Stimulated activated CD4-positive, alpha-beta T cell treated with anti-CD3 and anti-CD28 coated beads, Interleukin-2, amount 100 ng/mL, for 48 hours (primary cell): ENCODE results near the gene LPIN3.
A peak's percentile ranks its signal among the peaks of the same experiment; 100 is the strongest.
"Not testable (repeated sequence)": the region's sequence is repeated elsewhere in the genome, so short reads cannot be mapped to it uniquely, and the experiment has no call there.

Source experiments
- DNase-seq, 2 donors: peaks; one replicate each; pipeline ENCODE4 v3.0.0-alpha.2; 2020

Gene LPIN3, protein sequence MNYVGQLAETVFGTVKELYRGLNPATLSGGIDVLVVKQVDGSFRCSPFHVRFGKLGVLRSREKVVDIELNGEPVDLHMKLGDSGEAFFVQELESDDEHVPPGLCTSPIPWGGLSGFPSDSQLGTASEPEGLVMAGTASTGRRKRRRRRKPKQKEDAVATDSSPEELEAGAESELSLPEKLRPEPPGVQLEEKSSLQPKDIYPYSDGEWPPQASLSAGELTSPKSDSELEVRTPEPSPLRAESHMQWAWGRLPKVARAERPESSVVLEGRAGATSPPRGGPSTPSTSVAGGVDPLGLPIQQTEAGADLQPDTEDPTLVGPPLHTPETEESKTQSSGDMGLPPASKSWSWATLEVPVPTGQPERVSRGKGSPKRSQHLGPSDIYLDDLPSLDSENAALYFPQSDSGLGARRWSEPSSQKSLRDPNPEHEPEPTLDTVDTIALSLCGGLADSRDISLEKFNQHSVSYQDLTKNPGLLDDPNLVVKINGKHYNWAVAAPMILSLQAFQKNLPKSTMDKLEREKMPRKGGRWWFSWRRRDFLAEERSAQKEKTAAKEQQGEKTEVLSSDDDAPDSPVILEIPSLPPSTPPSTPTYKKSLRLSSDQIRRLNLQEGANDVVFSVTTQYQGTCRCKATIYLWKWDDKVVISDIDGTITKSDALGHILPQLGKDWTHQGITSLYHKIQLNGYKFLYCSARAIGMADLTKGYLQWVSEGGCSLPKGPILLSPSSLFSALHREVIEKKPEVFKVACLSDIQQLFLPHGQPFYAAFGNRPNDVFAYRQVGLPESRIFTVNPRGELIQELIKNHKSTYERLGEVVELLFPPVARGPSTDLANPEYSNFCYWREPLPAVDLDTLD

DNA sequence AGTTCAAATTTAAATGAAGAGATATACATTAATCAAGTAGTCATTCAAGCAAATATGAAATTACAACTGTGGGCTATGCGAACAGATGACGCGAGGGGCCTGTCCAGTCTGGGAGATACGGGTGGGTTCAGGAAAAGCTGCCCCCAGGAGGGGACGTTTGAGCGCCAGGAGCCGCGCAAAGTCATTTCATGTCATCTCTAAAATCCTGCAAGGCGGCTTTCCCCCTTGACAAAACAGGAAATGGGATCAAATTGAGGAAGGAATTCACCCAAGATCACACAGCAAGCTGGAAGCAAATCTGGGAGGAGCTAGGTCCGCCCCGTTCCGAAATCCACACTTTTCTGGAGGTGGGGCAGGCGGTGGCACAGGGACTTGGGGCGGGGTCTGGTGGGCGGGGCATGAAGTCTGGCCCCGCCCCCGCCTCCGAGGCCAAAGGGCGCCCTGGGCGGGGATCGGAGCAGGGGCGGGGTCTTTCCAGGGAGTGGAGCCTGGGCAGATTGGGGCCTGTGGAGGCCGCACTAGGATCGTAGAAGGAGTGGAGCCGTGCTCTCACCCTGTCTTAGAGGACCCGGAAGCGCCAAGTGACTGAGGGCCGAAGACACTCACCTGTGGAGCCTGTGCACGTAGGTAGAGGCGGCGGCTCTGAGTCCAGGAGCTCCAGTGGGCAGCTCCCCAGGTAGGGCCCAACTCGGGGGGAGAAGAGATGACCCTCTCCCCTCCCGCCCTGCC is at the start of gene LPIN3:
TSS of gene LPIN3 (plus strand) at position 495 of the 729 bp plus-strand sequence. CDS start 4,983 bp downstream, outside the sequence.
- peak; percentile 53 to 71 for DNase-seq

DNA sequence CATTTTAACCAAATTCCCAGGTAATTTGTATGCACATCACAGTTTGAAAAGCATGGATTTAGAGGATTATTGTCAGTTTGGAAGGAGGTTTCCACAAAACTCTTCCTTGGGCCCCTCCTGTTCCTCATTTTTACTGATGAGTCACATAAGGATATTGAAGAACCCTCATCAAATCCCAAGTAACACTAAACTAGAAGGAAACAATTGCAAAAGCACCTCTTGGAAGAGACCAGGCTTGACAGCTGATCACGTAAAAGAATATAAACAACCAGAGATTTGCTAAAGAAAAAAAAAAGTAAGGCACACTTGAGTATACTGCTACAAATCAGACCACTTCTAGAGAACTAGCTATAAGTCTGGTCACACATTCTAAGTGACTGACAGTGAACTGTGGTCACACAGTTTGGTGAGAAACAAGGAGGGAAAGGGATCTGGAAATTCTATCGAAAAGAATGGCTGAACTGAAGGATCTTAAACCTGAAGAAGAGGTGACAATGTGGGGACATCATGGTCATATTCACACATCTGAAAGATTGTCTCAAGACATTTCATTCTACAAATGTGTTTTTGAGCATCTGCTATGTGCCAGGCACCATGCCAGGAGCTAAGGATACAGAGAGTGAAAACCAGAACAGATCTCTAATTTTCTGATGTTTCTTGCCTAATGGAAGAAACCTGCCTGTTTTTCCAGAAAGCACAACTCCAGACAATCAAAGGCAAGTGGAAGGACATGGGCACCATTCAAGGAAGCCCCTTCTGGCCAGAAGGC is 47.2 kb upstream of the LPIN3 start:
- DNase-seq = no peak

DNA sequence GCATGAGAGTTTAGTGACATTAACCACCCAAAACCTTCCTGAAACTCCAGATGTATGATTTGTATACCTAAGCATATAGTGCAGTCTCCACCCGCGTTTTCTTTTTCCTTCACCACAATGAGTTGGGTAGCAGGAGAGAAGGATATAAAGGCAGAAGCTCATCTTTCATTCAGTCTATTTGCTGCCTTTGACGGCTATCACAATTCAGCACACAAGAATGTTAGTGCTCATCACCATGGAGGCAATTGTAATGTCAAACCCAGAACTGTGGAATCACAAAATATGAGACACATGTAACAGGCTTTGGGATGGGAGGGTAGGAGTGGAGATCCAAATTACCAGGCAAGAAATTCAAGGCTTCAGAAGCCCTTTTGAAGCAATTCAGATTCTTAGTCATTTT is 40.7 kb upstream of the LPIN3 start:
- no peak for DNase-seq

DNA sequence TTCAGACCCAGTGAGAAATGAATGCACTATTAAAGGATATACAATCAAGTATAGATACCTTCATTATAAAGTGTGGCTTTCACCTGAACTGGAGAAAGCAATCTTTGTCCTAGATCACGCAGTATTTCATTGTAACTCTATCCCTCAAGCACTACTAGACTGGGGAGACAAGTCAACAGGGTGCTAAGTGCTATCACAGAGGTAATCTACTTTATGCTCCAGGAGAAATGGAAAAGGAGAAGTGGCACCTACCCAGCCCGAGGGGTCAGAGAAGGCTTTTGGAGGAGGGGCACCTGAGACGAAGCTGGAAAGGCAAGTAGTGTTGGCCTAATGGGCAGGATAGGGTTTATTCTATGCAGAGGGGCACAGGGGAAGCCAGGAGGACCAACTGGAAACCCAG is 40.2 kb upstream of the LPIN3 start:
- DNase-seq = no peak

DNA sequence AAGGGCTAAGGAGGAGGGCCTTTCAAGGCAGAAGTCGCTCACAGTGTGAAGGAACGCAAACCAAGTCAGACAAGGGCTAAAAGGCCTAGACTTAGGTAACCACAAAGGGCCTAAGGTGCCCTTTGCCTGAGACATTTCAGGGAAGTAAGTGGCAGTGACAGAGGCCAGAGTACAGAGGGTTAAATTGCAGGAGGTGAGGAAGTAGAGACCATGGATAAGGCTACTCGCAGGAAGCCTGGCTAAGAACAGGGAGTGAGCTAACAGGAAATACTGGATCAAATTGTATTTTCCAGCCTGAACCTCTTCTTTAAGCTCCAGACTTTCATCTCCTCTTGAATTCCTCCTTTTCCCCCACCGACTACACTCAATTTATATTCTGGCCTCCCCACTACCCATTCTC is 39.7 kb upstream of the LPIN3 start:
- DNase-seq = no peak

DNA sequence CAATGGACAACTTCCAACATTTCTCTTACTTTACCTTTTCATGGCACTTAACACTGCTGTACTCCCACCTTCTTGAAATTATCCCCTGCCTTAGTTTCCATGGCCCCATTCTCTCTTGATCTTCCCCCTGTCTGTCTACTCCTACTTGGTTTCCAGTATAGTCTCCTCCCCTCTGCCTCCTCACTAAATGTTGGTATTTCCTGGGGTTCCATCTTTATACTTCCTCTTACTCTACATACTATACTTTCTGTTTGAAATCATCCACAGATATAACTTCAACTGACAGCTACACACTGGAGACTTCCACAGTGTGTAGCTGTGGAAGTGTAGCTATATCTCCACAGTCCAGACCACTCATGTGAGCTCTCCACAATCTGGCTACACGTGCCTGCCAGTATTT is 36.6 kb upstream of the LPIN3 start:
- DNase-seq = no peak

DNA sequence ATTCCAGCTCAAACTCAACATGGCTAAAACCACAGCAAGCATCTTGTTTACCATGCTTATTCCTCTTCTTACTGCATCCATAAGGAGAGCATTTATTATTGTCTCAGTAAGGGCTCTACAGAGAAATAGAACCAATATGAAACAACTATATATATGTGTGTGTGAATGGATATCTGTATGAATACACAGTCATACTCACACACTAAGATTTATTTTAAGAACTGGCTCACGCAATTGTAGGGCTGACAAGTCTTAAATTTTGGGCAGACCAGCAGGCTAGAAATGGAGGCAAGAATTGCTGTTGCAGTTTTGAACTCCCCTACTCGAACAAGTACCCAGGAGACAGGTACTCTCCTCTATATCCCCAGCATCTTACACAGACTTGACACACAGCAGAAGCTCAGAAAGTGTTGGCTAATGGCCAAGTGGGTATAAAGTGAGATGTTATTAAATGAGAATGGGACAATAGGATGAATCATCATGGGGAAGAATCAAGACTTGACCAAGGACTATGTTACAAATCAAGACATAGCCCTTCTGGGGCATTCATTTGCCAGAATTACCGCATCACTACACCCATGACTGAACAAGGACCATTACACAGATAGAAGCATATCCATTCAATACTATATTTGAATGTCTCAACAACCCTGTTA is 36.1 kb upstream of the LPIN3 start:
- no peak for DNase-seq

DNA sequence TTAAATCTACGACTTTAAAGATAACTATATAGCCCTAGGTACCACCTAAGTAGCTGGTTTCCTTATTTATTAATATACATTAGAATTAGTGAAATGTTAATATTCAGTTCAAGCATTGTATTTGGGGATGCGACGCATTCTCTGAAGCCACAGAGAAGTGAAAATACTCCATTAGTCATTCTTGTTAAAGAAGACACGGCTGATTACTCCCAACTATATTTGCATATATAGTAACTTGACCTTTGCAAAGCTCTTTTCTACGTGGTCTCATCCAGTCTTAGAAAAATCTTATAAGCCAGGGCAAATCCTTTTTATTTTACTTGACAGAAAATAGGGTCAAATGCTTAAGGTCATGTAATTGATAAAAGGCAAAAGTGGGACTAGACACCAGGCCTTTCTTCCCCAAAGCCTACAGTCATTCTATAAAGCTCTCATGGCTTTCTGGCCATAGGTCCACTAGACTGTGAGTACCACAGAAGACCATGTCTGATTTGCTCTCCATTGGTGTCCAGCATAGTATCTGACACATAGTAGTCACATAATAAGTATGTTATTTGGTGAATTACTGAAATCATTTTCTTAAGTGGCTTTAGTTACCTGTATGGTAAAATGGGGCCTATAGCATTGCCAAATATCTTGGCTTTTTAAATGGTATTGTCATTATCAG is 34.4 kb upstream of the LPIN3 start:
- no peak for DNase-seq

DNA sequence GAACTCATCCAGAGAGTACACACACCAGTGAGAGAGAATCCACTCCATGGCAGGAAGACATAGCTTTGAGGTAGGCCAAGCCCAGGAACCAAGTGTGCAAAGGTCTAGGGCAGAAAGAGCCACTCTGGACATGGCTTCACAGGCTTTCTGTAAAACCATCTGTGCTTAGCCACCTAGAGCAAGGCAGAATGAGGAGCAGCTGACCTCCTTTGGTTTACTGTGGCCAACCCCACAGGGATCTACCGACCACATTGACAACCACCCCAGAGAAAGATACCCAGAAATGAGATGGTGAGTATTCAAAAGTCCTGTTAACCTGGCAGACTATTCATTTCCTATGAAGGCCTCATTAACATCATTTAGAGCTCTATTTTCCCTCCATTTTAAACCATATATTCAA is 33.6 kb upstream of the LPIN3 start:
- DNase-seq = no peak

DNA sequence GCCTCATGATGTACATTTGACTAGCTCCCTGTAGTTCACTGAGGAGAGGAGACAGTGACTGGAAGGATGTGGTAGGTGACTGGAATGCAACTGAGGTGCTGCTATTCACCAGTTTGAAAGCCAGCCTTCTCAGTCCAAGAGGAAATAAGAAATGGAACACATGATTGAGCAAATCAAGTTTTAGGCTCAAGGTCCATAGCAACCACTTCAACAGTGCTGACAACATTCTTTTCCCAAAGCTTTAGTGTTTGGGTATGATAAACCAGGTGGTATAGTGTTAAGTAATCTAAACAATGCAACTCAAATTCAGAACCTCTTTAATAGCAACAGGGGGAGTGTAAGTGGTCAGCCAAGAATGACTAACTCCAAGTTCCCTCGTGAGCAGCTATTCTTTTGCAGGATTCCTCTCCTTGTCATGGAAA is 32.3 kb upstream of the LPIN3 start:
- no peak for DNase-seq

DNA sequence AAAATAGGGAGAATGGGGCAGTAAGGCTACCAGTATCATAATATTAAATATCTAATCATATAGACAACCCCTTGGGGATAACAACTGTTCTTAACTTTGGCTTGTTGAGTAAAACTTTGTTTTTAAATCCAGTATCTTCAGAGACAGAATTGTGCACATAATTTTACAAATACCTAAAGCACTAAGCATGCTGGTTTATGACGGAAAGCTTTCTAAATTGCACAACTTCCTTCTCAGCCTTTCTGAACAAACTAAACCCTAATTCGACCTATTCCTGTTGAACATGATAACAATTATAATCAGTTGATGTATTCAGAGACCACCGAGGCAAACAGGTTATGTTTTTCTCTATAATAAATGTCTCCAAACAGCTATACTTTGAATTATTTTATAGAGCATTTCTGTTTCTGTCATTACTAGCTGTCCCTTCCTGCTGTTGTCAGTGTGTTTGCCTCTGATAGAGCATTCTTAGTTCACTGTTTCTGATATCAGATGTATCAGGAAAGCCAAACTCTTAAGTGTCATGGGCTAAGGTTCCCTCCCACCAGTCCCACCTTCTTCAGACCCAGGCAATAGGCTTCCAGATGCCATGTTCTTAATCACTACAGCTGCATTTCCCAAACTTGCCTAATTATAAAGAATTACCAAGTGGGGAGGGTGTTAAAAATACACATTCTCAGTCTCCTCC is 31.8 kb upstream of the LPIN3 start:
- no peak for DNase-seq

DNA sequence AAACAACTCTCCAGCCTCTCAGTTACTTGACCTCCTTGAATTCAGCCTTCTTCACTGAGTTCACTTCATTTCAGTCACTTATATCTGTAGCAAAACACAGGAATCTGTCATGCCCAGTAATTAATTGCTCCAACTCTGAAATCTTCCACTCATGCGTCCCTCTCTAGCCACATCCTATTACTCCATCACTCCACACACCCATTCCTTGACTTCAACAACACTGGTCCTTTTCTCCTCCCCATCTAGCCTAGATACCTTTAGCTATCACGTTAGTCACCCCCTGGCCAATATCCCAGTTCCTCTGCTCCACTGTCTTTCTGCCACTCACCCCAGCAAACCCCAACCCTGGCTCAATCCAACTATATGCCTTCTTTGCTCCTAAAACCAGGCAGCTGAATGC is 30.8 kb upstream of the LPIN3 start:
- no peak for DNase-seq

DNA sequence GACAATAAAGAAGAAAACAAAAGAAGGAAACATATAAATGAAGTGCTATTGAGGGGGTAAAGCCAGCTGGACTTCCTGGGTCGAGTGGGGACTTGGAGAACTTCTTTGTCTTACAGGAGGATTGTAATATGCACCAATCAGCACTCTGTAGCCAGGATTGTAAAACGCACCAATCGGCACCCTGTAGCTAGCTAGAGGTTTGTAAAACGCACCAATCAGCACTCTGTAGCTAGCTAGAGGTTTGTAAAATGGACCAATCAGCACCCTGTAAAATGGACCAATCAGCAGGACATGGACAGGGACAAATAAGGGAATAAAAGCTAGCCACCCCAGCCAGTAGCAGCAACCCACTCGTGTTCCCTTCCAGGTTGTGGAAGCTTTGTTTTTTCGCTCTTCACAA is 28.6 kb upstream of the LPIN3 start:
- DNase-seq = not testable (repeated sequence)

DNA sequence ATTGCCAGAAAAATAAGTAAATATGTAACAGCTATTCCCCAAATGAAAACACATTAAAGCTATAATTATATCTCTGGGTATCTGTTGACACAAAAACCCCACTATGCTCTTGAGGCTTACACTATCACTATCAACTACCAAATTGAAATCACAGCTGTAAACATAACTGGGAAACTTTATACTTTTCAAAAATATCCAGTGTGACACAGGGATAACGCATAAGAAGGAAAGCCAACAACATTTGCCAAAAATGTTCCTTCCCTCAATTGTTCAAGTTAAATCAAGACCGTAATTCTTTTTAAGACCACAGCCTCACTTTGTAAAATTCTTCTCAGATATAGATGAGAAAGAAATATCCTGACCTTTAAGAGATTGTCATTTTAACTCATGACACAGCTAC is 26.2 kb upstream of the LPIN3 start:
- DNase-seq = no peak

DNA sequence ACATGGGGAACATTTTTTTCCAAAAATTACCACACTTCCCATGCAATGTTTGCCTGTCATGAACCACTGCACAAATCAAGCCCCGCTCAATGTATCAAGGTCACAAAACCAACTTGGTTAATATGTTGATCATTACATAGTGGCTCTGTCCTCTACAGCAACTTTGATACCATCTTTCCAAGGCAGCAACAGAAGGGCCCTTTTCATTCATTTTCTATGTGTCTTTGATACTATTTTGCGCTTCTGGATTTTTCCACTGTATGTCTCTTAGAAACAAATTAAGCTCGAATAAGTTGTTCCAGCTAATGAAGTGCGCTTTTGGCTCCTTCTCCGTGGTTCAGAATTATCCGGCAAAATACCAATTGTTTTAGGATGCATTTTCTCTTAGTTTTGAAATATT is 24.6 kb upstream of the LPIN3 start:
- DNase-seq = no peak

DNA sequence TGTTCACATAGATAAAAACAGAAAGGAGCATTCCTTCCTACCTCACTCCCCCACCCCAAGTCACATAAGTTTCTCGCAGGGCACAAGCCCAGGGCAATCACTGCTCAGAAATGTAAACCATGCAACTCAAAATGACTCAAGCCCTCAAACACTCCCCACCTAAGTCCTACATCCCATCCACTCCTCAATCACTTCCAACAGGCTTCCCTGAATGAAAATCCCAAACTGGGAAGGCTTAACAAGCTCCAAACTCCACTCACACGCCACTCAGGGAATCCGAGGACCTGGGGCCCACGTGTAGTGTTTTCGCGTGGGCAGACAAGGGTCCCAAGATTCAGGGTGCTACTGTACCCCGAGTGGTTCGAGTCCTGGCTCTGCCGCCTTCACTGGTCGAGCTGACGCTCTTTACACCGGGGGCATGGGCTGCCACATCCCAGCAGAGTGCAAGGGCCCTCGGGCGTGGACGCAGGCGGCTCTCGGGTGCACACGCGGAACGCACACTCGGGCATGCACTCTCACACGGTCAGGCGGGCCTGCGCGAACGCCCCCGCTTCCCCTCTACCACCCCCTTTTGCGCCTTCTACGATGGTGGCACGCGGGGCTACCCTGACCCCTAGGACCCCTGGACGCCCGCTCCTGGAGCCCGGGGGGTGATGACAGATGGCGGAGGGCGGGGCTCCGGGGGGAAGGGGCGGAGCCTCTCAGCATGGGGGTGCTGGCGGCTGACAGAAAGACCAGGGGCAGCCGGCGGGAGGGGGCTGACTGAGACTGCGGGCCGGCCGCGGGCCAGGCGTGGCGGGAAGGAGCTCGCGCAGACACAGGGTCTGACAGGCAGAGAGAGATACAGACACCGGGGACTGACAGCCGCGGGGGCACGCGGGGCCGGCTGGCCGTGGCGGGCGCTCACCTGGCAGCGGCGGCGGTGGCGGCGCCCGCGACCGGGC is 23.7 kb upstream of the LPIN3 start:
- DNase-seq = peak; percentile 72 to 74

DNA sequence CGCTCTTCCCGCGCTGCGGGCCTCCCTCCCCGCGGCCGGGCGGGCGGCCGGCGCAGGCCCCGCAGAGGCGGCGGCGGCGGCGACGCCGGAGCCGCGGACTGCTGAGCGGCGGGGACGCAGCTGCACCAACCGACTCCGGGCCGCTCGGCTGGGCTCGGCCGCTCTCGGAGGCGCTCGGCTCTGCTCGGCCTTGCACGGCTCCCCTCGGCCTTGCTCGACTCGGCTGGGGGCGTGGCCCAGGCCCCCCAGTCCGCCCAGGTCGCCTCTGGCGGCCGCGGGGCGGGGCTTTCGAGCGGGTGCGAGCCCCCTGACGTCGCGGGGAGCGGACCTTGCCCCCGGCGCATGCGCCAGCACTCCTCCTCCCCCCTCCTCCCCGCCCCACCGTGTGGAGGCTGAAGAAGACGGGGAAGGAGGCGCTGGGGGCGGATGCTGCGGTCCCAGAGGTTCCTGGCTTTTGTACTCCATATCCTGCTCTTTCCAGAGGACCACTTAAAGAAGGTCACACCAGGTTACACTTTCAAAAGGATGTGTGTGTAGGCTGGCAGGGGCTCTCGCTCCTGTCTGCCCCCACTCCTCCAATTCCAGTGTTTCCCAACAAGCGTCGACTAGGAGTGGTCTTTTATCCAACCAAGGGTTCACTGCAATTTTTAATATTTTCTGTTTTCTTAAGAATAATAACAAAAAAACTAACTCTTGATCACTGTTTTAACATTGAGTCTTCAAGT is 22.9 kb upstream of the LPIN3 start, which contains the start of gene ZHX3:
TSS of gene ZHX3 (minus strand) at position 186 of the 725 bp plus-strand sequence. CDS start 112,815 bp downstream, outside the sequence.
- peak; percentile 91 to 96 for DNase-seq

DNA sequence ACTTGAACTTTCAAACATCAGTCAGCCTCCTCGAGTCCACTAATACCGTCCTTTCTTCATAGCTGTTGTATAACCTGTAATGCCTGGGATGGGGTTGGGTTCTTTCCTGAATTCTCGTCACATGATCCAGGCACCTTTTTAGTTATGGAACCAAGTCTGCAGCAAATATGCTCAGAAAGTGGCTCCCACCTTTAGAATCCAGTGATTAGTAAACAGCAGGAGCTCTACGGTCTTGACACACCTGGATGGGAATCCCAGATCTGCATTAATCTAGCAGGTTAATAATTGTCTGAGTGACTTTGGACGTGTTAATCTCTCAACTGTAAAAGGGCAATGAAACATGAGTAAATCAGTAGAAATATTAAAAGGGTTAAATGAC is 22.4 kb upstream of the LPIN3 start:
- DNase-seq = no peak

DNA sequence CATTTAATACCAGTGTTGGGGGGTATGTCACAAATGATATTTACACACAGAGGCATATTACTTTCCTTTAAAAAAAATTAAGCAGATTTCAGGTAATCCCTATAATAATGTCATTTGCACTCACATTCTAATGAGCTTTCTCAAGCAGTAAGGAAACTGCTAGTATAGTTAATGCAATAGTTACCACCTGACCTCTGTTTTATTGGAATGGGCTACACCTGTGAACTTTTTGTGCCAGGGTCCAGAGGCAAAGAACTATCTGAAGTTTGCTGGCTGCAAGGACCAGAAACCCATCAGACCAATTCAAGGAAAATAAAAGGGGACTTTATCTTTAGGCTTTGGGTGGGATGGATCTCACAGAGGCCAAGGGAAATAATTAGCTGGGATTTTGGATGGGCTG is 20.2 kb upstream of the LPIN3 start:
- DNase-seq = no peak
